Thyroid gland (tissue), 4 donors: ENCODE results near the gene PHKA1.
"Not testable (repeated sequence)": the region's sequence is repeated elsewhere in the genome, so short reads cannot be mapped to it uniquely, and the experiment has no call there.

ENCODE experiments used
- CTCF ChIP-seq, 6 experiments: fragments of 200-600 bp in 3 of 6; fragments of 450-650 bp in 3 of 6; sonication (generic) in 3 of 6; IDR thresholded peaks; one replicate each; pipeline ENCODE4 v1.5.1; 2016 to 2019; ENCODE audit warnings: antibody characterized with exemption in 6 of 6, mild to moderate bottlenecking in 2 of 6, inconsistent platforms in 1 of 6, moderate library complexity in 1 of 6
- POLR2A ChIP-seq, 2 donors: fragments of 450-650 bp; IDR thresholded peaks; one replicate each; pipeline ENCODE4 v1.6.1; 2017; ENCODE audit warnings: antibody characterized with exemption in 2 of 2, mild to moderate bottlenecking in 2 of 2, moderate library complexity in 1 of 2

DNA sequence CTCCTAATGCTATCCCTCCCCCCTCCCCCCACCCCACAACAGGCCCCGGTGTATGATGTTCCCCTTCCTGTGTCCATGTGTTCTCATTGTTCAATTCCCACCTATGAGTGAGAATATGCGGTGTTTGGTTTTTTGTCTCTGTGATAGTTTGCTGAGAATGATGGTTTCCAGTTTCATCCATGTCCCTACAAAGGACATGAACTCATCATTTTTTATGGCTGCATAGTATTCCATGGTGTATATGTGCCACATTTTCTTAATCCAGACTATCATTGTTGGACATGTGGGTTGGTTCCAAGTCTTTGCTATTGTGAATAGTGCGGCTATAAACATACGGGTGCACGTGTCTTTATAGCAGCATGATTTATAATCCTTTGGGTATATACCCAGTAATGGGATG lies 44.6 kb downstream of the PHKA1 start:
- not testable (repeated sequence) for TF ChIP-seq CTCF, POLR2A (IDR thresholded peaks at IDR 0.05)
